LNCAP (cell line): Measurements from ENCODE around the gene CNN2.
A peak's percentile ranks its signal among the peaks of the same experiment; 100 is the strongest.

ENCODE experiments used
- CTCF ChIP-seq: fragments of 450-650 bp; IDR thresholded peaks from 2 replicates; pipeline ENCODE4 v1.5.1; 2017; ENCODE audit warnings: mild to moderate bottlenecking

Gene CNN2

GRCh38 chr19:988081-988480, 38.3 kb upstream of the CNN2 start:
- no peak for TF ChIP-seq CTCF

- no peak for TF ChIP-seq CTCF
These were observed 37.9 kb upstream of the CNN2 start for GRCh38 chr19:988510-988909.

GRCh38 chr19:989381-990081, 36.9 kb upstream of the CNN2 start:
- peak; percentile 30; the same call in 1 of the 2 replicates for TF ChIP-seq CTCF

- no peak for TF ChIP-seq CTCF
These were observed 36.3 kb upstream of the CNN2 start for GRCh38 chr19:990119-990571.

- no peak for TF ChIP-seq CTCF
These were observed 35.7 kb upstream of the CNN2 start for GRCh38 chr19:990746-991145.

DNA sequence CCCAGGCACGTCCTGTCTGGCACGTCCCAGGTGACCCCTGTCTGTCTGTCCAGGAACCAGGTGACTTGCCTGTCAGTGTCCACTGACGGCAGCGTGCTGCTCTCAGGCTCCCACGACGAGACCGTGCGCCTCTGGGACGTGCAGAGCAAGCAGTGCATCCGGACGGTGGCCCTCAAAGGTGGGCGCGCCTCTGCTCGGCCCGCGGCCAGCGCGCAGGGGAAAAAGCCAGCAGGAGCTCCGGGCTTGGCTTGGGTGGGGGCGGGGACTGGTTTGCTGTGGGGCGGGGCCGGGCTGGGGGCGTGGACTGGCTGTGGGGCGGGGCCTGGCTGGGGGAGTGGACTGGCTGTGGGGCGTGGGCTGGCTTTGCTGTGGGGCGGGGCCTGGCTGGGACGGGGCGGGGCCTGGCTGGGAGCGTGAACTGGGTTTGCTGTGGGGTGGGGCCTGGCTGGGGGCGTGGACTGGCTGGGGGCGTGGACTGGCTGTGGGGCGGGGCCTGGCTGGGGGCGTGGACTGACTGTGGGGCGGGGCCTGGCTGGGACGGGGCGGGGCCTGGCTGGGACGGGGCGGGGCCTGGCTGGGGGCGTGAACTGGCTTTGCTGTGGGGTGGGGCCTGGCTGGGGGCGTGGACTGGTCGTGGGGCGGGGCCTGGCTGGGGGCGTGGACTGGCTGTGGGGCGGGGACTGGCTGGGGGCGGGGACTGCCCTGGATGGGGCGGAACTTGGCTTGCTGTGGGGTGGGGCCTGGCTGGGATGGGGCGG, 35.1 kb upstream of the CNN2 start:
- no peak for TF ChIP-seq CTCF

DNA sequence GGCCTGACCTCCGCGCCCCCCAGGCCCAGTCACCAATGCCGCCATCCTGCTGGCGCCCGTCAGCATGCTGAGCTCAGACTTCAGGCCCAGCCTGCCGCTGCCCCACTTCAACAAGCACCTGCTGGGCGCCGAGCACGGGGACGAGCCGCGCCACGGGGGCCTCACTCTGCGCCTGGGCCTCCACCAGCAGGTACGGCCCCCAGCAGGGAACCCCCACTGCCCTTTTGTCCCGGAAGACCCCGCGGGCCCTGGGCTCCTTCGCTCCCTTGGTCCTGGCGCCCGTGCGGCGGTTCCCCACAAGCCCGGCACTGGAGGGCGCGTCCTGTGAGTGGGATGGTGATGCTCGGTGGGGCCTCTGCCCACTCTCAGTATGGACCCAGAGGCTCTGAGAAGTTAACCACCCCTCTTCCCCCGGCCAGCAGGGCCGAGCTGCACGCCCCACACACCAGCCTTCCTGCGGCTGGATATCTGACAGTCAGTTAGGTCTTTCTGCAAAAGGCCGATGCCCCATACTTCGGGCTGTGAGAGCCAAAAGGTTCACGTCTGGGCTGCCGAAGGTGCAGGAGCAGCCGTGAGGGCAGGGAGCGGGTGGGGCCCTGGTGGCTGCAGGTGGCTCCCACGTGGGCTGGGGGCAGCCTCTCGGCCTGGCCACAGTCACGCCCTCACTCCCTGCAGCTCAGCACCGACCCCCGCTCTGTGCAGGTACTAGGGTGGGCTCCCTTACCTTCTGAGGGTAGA, 34.3 kb upstream of the CNN2 start:
- TF ChIP-seq CTCF = no peak
